GM23338 (cell line): Measurements from ENCODE around the gene FTH1. TPM values are rescaled to one million over a fixed set of nuclear protein-coding genes. Genes with fewer than 3 reads are reported as not detected.
A peak's percentile ranks its signal among the peaks of the same experiment; 100 is the strongest.

Source experiments
- ATAC-seq: fragments of 200-7000 bp; cut with Tn5 transposase; 3 replicates; pipeline ENCODE4 v1.9.1; 2020
- DNase-seq: peaks from one replicate; pipeline ENCODE4 v3.0.0-alpha.2; 2015; ENCODE audit warnings: low spot score
- H2AFZ ChIP-seq: fragments of 200-600 bp; sonication (generic); 2 replicates; pipeline ENCODE4 v1.8.0; 2016; ENCODE audit warnings: antibody characterized with exemption, mild to moderate bottlenecking, moderate library complexity
- H3F3A ChIP-seq: fragments of 200-600 bp; sonication (generic); replicated peaks from 2 replicates; pipeline ENCODE4 v1.8.0; 2017; ENCODE audit warnings: antibody characterized with exemption, mixed run types, low read depth
- H3K27ac ChIP-seq: fragments of 200-600 bp; sonication (generic); 2 replicates; pipeline ENCODE4 v1.6.1; 2016; ENCODE audit warnings: low read depth
- H3K27me3 ChIP-seq: fragments of 200-600 bp; sonication (generic); 2 replicates; pipeline ENCODE4 v1.8.0; 2016; ENCODE audit warnings: mild to moderate bottlenecking, mixed run types, moderate library complexity; ENCODE audit not compliant: insufficient read depth
- H3K36me3 ChIP-seq: fragments of 200-600 bp; sonication (generic); 2 replicates; pipeline ENCODE4 v1.8.0; 2016; ENCODE audit warnings: mild to moderate bottlenecking; ENCODE audit not compliant: insufficient read depth
- H3K4me1 ChIP-seq: fragments of 200-600 bp; sonication (generic); 2 replicates; pipeline ENCODE4 v1.8.0; 2016; ENCODE audit warnings: mild to moderate bottlenecking, moderate library complexity; ENCODE audit not compliant: insufficient read depth
- H3K4me2 ChIP-seq: fragments of 200-600 bp; sonication (generic); 2 replicates; pipeline ENCODE4 v1.7.1; 2017; ENCODE audit warnings: mixed run types
- H3K4me3 ChIP-seq: fragments of 200-600 bp; sonication (generic); 2 replicates; pipeline ENCODE4 v1.6.1; 2016; ENCODE audit warnings: mixed run types
- H3K79me2 ChIP-seq: fragments of 200-600 bp; sonication (generic); replicated peaks from 2 replicates; pipeline ENCODE4 v1.8.0; 2017; ENCODE audit warnings: mild to moderate bottlenecking; ENCODE audit not compliant: insufficient read depth
- H3K9me2 ChIP-seq: fragments of 200-600 bp; sonication (generic); 2 replicates; pipeline ENCODE4 v1.8.0; 2017; ENCODE audit not compliant: insufficient read depth
- H4K20me1 ChIP-seq: fragments of 200-600 bp; sonication (generic); replicated peaks from 2 replicates; pipeline ENCODE4 v1.8.0; 2017; ENCODE audit warnings: mild to moderate bottlenecking; ENCODE audit not compliant: insufficient read depth
- H3K27ac Mint-ChIP-seq: 2 replicates; pipeline ENCODE4 v1.8.0; 2020; ENCODE audit warnings: inconsistent platforms, mild to moderate bottlenecking, moderate library complexity, mixed read lengths
- H3K27me3 Mint-ChIP-seq: 3 replicates; pipeline ENCODE4 v1.8.0; 2022; ENCODE audit warnings: low read depth, mild to moderate bottlenecking, moderate library complexity, mixed read lengths, inconsistent platforms; ENCODE audit not compliant: insufficient read depth, poor library complexity
- H3K36me3 Mint-ChIP-seq: 3 replicates; pipeline ENCODE4 v1.8.0; 2021; ENCODE audit warnings: low read depth, mild to moderate bottlenecking, inconsistent platforms, moderate library complexity, mixed read lengths
- H3K4me1 Mint-ChIP-seq: 3 replicates; pipeline ENCODE4 v1.8.0; 2020; ENCODE audit warnings: mild to moderate bottlenecking, inconsistent platforms, mixed read lengths
- H3K4me3 Mint-ChIP-seq: 3 replicates; pipeline ENCODE4 v1.8.0; 2021; ENCODE audit warnings: moderate library complexity, mild to moderate bottlenecking, inconsistent platforms, mixed read lengths
- H3K9me3 Mint-ChIP-seq: 3 replicates; pipeline ENCODE4 v1.8.0; 2020; ENCODE audit warnings: moderate library complexity, mild to moderate bottlenecking, inconsistent platforms, mixed read lengths
- CREB1 ChIP-seq: fragments of 250-450 bp; sonication (Bioruptor Pico); IDR thresholded peaks from 2 replicates; pipeline ENCODE4 v1.5.0; 2020; ENCODE audit warnings: low read depth, mild to moderate bottlenecking, moderate library complexity
- EZH2phosphoT487 ChIP-seq: fragments of 200-600 bp; sonication (generic); IDR thresholded peaks from one replicate; pipeline ENCODE4 v1.8.1; 2018; ENCODE audit warnings: antibody characterized with exemption; ENCODE audit not compliant: unreplicated experiment
- JUNB ChIP-seq: IDR thresholded peaks from one replicate; pipeline ENCODE4 v1.6.1; 2016; ENCODE audit warnings: antibody characterized with exemption; ENCODE audit not compliant: unreplicated experiment
- POLR2AphosphoS5 ChIP-seq: IDR thresholded peaks from 2 replicates; pipeline ENCODE4 v1.6.1; 2016; ENCODE audit warnings: antibody characterized with exemption, low read depth
- REST ChIP-seq: IDR thresholded peaks from one replicate; pipeline ENCODE4 v1.6.1; 2018; ENCODE audit warnings: antibody characterized with exemption; ENCODE audit not compliant: unreplicated experiment
- STAT1 ChIP-seq: IDR thresholded peaks from one replicate; pipeline ENCODE4 v1.6.1; 2016; ENCODE audit warnings: antibody characterized with exemption; ENCODE audit not compliant: unreplicated experiment
- ZNF331 ChIP-seq: fragments of 250-450 bp; sonication (Bioruptor Pico); IDR thresholded peaks from 2 replicates; pipeline ENCODE4 v1.5.0; 2020; ENCODE audit warnings: low read depth, mild to moderate bottlenecking, moderate library complexity
- ZNF462 ChIP-seq: fragments of 250-450 bp; sonication (Bioruptor Pico); IDR thresholded peaks from 2 replicates; pipeline ENCODE4 v1.5.0; 2020; ENCODE audit warnings: mild to moderate bottlenecking, moderate library complexity
- polyA plus RNA-seq: library from polyadenylated mRNA; unstranded; fragments of >200 nt; fragmentation: Nextera tagmentation; extraction: Ambion mirVana; gene quantifications from 2 replicates; pipeline ENCODE4 v1.2.1, GENCODE V29; 2016
- total RNA-seq: library from RNA; depleted of rRNA; stranded (reverse); fragments of >200 nt; shearing (Covaris generic); gene quantifications from 2 replicates; pipeline ENCODE4 v1.2.3, GENCODE V29; 2014

The FTH1 gene
- total and polyA plus RNA-seq, 2 experiments from 2014 or later, result 718 to 2,750 TPM

GRCh38 chr11:61957021-61957770 lies 10.2 kb downstream of the FTH1 start (continued):
- TF ChIP-seq REST, result no peak
- no peak for TF ChIP-seq STAT1
- no peak for TF ChIP-seq POLR2AphosphoS5
- TF ChIP-seq JUNB, result no peak
- TF ChIP-seq CREB1 (CRISPR knock-in tag), result no peak

GRCh38 chr11:61956191-61957020 lies 11.0 kb downstream of the FTH1 start:
- H3K4me3 Mint-ChIP-seq, result peak overlapping the region; percentile 64
- no peaks in the 10 kb centered on the region for H3K79me2 ChIP-seq
- no peaks in the 10 kb centered on the region for H3K36me3 ChIP-seq
- TF ChIP-seq EZH2phosphoT487 (no peak), ZNF331 (CRISPR knock-in tag) (no peak), ZNF462 (CRISPR knock-in tag) (no peak), REST (no peak), STAT1 (no peak), POLR2AphosphoS5 (no peak)
- peaks cover 7% of the 10 kb centered on the region; the same call in 1 of the 2 replicates for H3K4me1 ChIP-seq
- ATAC-seq (no peak; the same call in 2 of the 3 replicates), DNase-seq (no peak)
- H3F3A ChIP-seq, result peaks cover 8% of the 10 kb centered on the region; the same call in 1 of the 2 replicates
- peaks cover 12% of the 10 kb centered on the region; the same call in 1 of the 2 replicates for H3K27me3 ChIP-seq
- peak overlapping the region; percentile 57; the same call in 1 of the 2 replicates for H3K4me3 ChIP-seq
- peaks cover 22% of the 10 kb centered on the region for H3K27me3 Mint-ChIP-seq
- H3K36me3 Mint-ChIP-seq, result no peaks in the 10 kb centered on the region
- H4K20me1 ChIP-seq, result no peaks in the 10 kb centered on the region
- no peak overlapping the region for H3K27ac Mint-ChIP-seq
- no peak overlapping the region for H3K27ac ChIP-seq
- H3K4me1 Mint-ChIP-seq, result no peaks in the 10 kb centered on the region; the same call in 2 of the 3 replicates
- no peaks in the 10 kb centered on the region for H3K9me3 Mint-ChIP-seq
- peak overlapping the region; percentile 9; the same call in 1 of the 2 replicates for H2AFZ ChIP-seq
- H3K4me2 ChIP-seq, result peak overlapping the region; percentile 83; the same call in 1 of the 2 replicates
- H3K9me2 ChIP-seq, result no peaks in the 10 kb centered on the region
